Right ventricle myocardium superior (tissue), 1 donor: ENCODE measurements around the gene FAM174A. TPM values are rescaled to one million over a fixed set of nuclear protein-coding genes. Genes with fewer than 3 reads are reported as not detected.
"Not testable (repeated sequence)": the region's sequence is repeated elsewhere in the genome, so short reads cannot be mapped to it uniquely, and the experiment has no call there.

Source experiments
- ATAC-seq: fragments of 200-7000 bp; cut with Tn5 transposase; one replicate; pipeline ENCODE4 v1.9.1; 2020; ENCODE audit warnings: mild to moderate bottlenecking; ENCODE audit not compliant: poor library complexity
- DNase-seq: peaks from one replicate; pipeline ENCODE4 v3.0.0-alpha.2; 2020
- intact Hi-C: fragments of 100-400 bp; cut with DNase I; formaldehyde crosslinking; loops from one replicate; pipeline ENCODE4 v1.11.2; 2022
- total RNA-seq: library from RNA; stranded (reverse); fragmentation: NEBNext Ultra II Directional; extraction: Animal tissue kit (Norgen Biotek cat#: 25700); gene quantifications from one replicate; pipeline ENCODE4 v1.2.1, GENCODE V29; 2021
- donor health status: DM: no; HTN: yes; CAD: no; lungs with severe emphysema.

FAM174A gene
- total RNA-seq, 1 donor from 2014 or later, result 14.4 TPM

DNA sequence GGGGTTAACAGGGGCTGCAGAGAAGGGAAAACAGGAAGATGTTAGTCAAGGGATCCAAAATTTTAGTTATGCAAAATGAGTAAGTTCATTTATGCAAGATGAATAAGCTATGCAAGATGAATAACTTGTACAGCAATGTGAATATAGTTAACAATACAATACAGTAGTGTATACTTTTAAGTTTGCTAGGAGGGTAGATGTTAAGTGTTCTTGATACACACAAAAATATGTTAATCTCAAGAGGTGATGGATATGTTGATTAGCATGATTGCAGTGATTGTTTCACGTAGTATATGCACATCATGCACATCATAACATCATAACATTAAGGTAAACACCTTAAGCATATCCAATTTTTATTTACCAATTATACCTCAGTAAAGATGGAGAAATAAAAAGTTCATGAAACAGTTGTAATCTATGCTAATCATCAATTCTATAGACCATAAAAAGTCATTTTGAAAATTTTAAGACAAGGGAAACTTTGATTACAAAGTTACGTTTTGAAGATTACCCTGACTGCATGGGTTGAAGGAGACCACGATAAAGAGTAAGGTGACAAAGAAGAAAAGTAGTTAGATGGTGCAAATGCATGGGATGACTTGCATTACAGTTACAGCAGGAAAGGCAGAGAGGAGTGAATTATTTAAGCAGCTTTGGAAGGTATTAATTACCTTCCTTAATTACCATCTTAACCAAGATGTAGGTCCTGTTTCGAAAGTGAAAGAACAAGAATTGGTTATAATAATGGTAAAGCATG lies 31.4 kb downstream of the FAM174A start:
- intact Hi-C loops, result no loop called here
- ATAC-seq, result no peak
- no peak for DNase-seq

DNA sequence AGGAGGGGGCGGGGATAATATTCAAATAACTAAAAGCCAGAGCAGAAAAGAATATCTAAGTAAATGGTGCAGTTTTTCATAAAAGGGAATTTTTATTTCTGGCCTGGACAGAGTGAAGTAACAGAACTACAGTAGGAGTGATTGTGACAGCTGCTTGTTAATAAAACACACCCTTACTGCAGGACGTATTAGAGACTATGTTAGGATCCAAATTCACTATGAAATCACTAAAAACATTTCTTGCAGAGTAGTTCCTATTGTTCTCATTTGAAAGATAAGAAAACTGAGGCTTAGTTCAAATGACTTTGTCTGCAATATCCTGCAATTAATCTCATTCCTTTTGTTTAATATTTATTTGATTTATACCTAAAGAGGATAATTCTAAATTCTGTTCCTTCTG lies 39.5 kb downstream of the FAM174A start:
- ATAC-seq (no peak), DNase-seq (no peak)
- intact Hi-C loops, result no loop called here

DNA sequence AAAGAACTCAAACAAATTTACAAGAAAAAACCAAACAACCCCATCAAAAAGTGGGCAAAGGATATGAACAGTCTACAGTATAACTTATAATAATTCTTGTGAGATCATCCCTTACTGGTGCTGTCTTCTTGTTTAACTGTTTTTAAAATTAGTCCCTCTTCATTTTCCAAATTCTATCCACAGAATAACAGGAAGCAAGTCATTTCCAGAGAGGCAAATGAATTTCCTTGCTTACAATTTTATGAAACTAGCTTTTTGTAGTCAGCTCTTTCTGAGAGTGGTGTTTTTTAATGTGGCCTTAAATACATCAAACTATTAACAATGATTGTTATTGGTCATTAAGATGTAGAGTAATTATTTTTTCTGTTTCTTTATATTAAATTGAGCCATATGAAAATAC lies 40.6 kb downstream of the FAM174A start:
- no peak for DNase-seq
- no peak for ATAC-seq
- intact Hi-C loops, result no loop called here

DNA sequence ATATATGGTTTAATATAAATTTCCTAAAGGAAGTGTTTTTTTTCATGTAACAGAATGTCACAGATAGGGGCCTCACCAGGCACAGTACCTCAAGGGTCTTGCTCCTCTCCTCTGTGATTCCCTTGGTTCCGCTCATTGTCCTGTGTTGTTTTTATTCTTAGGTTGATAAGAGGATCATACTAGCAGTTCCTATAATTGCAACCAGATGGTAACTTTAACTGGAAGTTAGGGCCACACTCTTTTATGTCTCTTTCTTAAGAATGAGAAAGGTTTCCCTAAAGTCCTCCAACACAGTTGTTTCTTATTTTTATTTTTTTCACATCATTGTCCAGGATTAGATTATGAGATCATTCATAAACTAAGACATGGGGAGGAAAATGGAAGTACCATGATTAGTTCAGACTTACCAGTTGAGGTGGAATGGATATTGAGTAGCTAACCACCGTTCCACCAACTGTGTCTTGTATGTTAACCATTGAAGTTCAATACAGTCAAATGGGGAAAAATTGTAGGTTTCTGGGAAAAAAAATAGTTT lies 41.1 kb downstream of the FAM174A start:
- intact Hi-C loops, result no loop called here
- ATAC-seq (no peak), DNase-seq (no peak)

DNA sequence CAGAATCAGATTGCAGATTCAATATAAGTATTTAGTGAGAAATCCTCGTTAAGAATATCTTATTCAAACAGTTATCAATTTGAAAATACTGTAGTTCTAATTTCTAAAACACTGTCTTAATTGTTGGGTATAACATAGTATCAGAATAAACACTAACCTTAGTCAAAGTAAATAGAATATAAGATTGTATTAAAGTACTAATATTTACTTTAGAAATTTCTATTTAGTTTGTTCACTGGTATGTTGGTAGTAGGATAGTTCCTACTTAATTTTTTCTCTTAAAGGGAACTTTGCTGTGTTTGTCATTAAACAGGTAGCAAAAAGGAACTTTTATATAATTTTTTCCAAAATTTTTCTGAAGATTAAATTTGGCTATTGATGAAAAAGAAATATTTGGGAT lies 42.3 kb downstream of the FAM174A start:
- intact Hi-C loops, result no loop called here
- ATAC-seq, result no peak

DNA sequence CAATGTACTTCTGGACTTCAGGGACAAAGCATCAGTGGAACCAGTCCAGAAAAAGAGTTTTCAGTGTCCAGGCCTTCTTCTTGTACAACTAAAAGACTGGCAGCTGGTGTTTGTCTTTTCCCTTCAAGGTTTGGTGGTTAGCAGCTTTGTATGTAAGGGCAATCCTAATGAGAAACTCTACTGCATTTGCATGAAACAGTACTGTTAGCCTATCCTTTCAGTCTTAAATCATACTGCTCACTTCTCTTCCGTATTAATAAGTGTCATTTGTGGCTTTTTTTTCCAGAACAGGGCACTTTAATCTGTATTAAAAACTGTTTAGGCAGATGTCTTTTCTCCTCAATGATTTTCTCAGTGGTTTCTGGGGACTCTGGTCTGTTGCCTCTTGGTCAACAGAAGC lies 48.9 kb downstream of the FAM174A start:
- ATAC-seq (no peak), DNase-seq (no peak)
- intact Hi-C loops, result no loop called here

More for the DNA sequence above, 42.3 kb downstream of the FAM174A start:
- DNase-seq, result no peak

DNA sequence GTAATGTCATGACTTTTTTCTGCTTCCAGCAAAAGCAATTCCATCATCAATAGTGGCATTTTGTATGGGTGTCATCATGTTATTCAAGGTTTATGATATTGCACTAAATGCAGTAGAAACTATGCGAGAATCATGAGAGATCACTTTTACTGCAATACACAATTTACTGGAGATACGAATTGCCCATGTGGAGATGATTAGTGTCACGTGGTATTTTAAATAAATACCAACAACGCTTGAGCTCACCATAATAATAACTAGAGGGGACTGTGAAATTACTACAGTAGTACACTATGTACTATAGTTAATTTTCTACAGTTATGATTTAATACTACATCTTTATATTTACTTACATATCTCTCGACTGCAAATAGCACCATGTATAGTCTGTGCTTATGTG lies 49.7 kb downstream of the FAM174A start:
- DNase-seq, result no peak
- intact Hi-C loops, result no loop called here
- ATAC-seq, result no peak

DNA sequence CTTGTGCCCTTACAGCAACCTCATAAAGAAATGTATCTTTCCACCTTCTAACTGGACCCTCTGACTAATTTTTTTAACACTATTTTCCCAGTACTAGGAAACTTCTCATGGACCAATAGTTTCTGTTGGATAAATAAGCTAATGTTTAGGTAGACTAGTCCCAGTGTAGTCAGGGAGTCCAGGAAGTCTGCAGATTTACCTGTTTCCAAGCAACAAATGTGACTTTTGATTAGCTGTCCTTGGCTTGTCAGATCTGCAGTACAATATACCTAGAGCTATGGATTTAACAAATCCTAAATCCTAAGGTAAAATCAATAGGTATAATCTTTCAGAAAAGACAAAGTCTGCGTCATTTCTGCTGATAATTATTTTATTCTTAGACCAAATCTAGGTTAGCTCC lies 55.7 kb downstream of the FAM174A start:
- intact Hi-C loops, result no loop called here
- DNase-seq (no peak), ATAC-seq (no peak)

DNA sequence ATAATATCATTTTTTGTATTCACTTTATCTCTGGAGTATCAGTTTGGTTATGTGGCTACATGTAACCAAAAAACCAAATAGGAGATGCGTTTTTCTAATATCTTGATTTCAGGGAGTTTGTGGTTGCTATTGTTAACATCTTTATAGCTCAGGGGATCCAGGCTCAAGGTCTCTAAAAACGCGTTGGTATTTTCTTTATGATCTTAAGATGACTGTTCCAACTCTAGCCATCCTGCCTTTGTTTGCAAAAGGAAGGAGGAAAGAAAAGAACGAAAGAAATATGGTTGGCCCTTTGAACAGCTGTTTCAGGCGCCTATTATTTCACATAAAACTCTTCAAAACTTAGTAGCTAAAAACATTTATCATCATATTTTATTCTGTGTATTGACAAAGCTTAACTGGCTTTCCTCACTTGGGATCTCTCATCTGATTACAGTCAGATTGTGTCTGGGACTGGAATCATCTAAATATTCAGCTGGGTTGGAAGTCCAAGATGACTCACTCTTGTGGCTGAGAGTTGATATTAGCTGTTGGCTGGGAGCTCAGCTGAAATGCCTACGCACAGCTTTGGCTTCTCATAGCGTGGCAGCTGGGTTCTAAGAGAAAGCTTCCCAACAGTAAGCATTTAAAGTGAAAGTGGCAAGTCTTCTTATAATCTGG lies 60.1 kb downstream of the FAM174A start:
- ATAC-seq (peak; percentile 79), DNase-seq (peak; percentile 48)
- intact Hi-C loops, result no loop called here

DNA sequence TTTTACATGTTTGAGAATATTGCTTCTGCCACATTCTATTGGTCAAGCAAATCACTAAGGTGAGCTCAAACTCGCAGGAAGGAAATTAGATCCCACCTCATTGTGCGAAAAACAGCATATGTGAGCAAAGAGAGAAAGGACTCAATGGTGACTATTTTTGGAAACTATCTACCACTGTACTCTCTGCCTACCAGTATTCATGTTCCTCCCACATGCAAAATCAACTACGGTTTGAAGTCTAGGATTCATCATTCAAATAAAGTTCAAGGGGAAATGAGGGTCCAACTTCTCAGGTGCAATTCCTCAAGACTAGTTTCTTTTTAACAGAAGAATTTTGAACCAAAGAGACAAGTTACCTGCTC lies 60.6 kb downstream of the FAM174A start:
- ATAC-seq (no peak), DNase-seq (no peak)
- intact Hi-C loops, result no loop called here

DNA sequence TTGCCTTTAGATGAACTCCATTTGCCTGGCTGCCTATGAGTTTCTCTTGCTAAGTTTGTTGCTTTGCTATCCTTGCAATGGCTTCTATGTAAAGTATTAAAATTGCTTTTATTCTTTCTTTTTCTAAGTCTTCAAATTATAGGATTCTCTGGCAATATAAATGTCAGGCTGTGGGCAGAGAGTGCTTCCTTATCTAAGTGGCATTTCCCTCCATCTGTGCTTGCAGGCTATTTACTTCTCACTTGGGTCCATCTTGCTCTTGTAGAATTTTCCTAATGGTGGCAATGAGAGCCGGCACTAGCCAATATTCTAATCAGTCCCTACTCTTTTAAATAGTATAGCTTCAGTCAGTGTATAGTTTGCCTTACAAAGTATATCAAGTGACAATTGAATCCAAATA lies 63.3 kb downstream of the FAM174A start:
- no peak for ATAC-seq
- DNase-seq, result no peak
- intact Hi-C loops, result no loop called here

DNA sequence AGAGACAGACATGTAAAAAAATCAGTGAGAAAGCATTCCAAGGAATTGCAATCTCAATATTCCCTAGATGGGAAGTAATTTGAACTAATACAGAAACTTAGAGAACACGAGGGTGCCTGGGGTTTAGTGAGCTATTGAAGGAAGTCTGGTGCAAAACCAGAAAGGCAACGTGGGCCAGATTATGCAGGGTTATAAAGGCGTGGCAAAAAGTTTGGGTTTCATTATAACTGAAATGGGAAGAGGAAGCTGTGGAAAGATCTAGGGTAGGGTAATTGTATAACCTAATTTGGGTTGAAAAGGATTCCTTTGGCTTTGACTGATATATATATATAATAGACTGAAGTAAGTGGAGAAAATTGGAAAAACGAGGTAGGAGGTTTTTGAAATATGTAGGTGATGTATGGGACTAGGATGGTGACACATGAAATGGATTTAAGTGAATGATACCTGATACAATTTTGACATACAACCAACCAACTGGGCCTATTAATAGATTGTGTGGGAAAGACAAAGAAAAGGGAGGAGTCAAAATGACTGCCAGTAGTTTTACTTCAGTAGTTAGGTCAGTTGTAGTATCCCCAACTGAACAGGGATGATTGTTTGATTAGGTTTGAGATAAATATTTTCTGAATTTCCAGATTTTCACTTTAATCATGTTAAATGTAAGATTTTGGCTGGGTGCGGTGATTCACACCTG lies 65.3 kb downstream of the FAM174A start:
- intact Hi-C loops, result no loop called here
- no peak for ATAC-seq
- DNase-seq, result no peak

DNA sequence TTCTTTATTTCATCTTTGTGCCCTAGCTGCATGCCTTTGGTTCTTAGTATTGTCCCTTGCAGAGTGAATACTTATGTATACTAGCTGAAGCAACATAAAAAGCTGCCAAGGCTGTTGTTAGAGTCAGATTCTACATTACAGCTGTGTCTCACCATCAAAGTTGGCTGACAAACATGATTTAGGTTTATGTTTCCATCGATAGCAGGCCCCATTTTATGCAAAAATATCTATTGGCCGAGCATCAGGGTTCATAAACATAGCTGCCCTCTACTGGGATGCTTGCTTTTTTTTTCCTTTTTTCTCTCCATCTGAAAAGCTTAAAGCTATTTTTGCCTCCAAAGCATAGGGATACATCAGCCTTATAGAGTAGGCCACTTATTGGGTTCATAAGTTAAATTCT lies 68.0 kb downstream of the FAM174A start:
- DNase-seq (no peak), ATAC-seq (no peak)
- intact Hi-C loops, result no loop called here

DNA sequence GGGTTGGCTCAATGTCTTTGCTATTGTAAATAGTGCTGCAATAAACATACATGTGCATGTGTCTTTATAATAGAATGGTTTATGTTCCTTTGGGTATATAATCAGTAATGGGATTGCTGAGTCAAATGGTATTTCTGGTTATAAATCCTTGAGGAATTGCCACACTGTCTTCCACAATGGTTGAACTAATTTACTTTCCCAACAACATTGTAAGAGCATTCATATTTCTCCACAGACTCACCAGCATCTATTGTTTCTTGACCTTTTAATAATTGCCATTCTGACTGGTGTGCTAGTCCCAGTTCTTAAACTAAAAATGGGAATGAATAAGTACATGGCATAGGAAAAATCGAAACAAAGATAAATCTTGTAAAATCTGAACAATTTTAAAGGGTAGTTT lies 68.8 kb downstream of the FAM174A start:
- DNase-seq, ATAC-seq, intact Hi-C loops: not testable (repeated sequence)

DNA sequence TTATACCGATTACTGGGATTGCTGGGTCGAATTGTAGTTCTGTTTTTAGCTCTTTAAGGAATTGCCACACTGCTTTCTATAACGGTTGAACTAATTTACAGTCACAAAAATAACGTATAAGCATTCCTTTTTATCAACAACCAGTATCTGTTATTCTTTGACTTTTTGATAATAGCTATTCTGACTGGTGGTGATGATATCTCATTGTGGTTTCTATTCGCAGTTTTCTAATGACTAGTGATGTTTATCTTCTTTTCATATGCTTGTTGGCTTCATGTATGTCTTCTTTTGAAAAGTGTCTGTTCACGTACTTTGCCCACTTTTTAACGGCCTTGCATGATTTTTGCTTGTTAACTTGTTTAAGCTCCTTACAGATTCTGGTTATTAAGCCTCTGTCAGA lies 74.4 kb downstream of the FAM174A start:
- no peak for ATAC-seq
- intact Hi-C loops, result no loop called here
- no peak for DNase-seq

DNA sequence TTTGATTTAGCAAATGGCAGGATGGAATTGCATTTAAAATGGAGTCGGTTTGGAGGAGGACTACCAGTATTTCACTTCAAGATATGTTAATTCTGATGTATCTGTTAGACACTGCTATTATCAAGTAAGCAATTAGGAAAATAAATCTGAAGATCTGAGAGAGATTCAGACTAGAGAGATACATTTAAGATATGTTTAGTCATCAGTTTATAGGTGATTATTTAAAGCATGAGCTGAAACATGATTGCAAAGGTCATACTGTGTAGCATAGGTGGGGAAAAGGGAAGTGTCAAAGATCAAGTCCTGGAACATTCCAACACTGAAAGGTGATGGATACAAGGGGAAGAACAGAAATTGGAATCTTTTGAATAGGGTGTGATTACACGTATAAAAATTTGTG lies 79.1 kb downstream of the FAM174A start:
- intact Hi-C loops, result no loop called here
- DNase-seq (no peak), ATAC-seq (no peak)

DNA sequence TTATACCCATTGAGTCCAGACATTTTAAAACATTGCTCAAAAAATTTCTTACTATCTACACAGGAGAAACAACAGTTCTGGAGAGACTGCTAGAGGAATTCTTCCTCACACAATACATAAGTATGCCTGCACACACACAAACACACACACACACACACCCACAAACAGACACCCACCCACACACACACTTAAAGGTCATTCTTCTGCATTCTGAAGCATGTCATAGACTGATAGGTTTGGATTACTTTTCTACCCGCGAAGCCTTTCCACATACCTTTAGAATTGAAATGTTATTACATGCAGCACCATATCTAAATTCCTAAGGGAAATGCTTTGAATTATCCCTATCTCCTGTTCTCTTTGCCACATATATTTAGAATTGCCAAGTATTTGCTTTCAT lies 80.2 kb downstream of the FAM174A start:
- intact Hi-C loops, result no loop called here
- DNase-seq (no peak), ATAC-seq (no peak)

DNA sequence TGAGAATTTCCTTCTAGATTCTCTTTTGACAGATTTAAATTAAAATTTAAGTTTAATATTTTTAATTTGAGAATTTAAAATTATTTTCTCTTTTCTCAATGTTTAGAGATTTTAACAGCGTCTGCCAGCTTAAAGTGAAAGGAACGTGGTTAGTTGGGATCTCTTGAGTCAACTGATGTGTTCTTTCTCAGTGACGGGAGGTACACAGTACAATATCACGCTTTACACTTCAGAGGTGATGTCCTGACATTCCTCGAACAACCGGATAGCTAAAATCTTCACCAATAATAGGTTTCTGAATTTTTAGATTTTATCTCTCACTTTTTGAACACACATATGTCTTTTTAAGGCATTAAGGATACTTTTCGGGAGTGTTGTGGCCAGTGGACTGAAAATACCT lies 81.1 kb downstream of the FAM174A start:
- intact Hi-C loops, result no loop called here
- DNase-seq (no peak), ATAC-seq (no peak)

DNA sequence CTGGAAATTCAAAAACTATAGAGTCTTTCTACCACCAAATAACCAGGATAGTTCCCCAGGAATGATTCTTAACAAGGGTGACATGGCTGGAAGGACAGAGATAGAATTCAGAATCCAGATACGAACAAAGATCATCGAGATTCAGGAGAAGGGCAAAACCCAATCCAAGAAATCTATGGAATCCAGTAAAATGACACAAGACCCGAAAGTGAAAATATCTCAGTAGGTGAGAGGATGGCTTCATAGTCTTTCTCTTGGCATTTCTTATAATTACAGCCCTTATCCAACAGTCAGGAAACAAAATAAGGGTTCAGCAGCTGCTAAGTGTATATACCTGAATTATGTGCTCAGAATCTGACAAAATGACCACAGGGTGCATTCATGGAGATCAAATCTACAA lies 81.8 kb downstream of the FAM174A start:
- no peak for DNase-seq
- ATAC-seq, result no peak
- intact Hi-C loops, result no loop called here

DNA sequence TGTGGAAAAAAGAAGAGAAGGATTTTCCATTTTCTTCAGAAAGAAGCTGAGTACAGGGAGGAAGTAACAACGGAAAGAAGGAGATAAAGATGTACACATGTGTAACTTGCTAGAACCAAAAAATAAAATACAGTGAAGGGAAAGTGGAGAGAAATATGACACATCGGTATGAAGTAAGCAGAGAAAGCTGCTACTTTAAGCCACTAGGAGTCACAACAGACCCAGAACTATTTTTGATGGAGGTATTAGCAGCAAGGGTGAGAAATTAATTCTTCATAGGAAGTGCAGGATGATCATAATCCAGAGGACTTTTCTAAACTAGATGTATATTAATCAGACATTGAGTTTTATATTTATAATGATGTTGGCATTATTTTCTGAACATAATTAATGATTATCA lies 88.5 kb downstream of the FAM174A start:
- intact Hi-C loops, result loop anchor here (5.0 kb wide), 1 partner anchor 424 kb away; no protein-coding TSS in a partner anchor
- DNase-seq, result no peak
- ATAC-seq, result no peak
